ENCODE results near the gene PRKD1. TPM values are rescaled to one million over a fixed set of nuclear protein-coding genes. Genes with fewer than 3 reads are reported as not detected.

Gene PRKD1
- total RNA-seq, 2 donors from 2014 or later, result 12.0 to 12.6 TPM

- peaks cover 45% of the 10 kb centered on the region for H3K9me3 Mint-ChIP-seq
- Histone ChIP-seq H3K27ac (ENCODE audit: low read depth, low read length) (no peak overlapping the region), H3K4me3 (ENCODE audit: low read length) (no peak overlapping the region), H3K9ac (ENCODE audit: extremely low read depth, low read length, poor library complexity, severe bottlenecking) (no peak overlapping the region), H3K9me3 (ENCODE audit: control insufficient read depth, low read length) (peaks cover 26% of the 10 kb centered on the region), H3K36me3 (ENCODE audit: control insufficient read depth, insufficient read depth, low read length) (no peaks in the 10 kb centered on the region), H3K4me1 (ENCODE audit: control insufficient read depth, insufficient read depth, low read length) (no peaks in the 10 kb centered on the region), H3K27me3 (ENCODE audit: control insufficient read depth, insufficient read depth, low read length, poor library complexity, severe bottlenecking) (no peaks in the 10 kb centered on the region)
- peaks cover 12% of the 10 kb centered on the region for H3K36me3 Mint-ChIP-seq (ENCODE audit: low read depth)
- WGBS, 2 experiments (ENCODE audit: insufficient coverage in 1 of 2, insufficient read length in 1 of 2), result 88 to 89% methylated on average over 2 to 3 of the region's 3 CpGs
- no peak for DNase-seq
- TF ChIP-seq CTCF (conservative IDR thresholded peaks at IDR 0.05), result no peak
- H3K4me3 Mint-ChIP-seq, result no peak overlapping the region
- H3K27me3 Mint-ChIP-seq (ENCODE audit: insufficient read depth), result no peaks in the 10 kb centered on the region
- H3K4me1 Mint-ChIP-seq, result no peaks in the 10 kb centered on the region
- no peak overlapping the region for H3K27ac Mint-ChIP-seq
These were observed 76.2 kb downstream of the PRKD1 start for GRCh38 chr14:29851397-29851796.

GRCh38 chr14:29847056-29847380 lies 80.6 kb downstream of the PRKD1 start:
- H3K4me3 Mint-ChIP-seq, result no peak overlapping the region
- TF ChIP-seq CTCF (conservative IDR thresholded peaks at IDR 0.05), result no peak
- H3K4me1 Mint-ChIP-seq, result no peaks in the 10 kb centered on the region
- peaks cover 16% of the 10 kb centered on the region for H3K9me3 Mint-ChIP-seq
- no peak overlapping the region for H3K4me3 ChIP-seq (ENCODE audit: low read length)
- H3K27me3 Mint-ChIP-seq (ENCODE audit: insufficient read depth), result no peaks in the 10 kb centered on the region
- no peak overlapping the region for H3K27ac ChIP-seq (ENCODE audit: low read depth, low read length)
- H3K36me3 Mint-ChIP-seq (ENCODE audit: low read depth), result no peaks in the 10 kb centered on the region
- H3K4me1 ChIP-seq (ENCODE audit: control insufficient read depth, insufficient read depth, low read length), result no peaks in the 10 kb centered on the region
- no peak for DNase-seq
- peaks cover 12% of the 10 kb centered on the region for H3K9me3 ChIP-seq (ENCODE audit: control insufficient read depth, low read length)
- no peaks in the 10 kb centered on the region for H3K27me3 ChIP-seq (ENCODE audit: control insufficient read depth, insufficient read depth, low read length, poor library complexity, severe bottlenecking)
- no peak overlapping the region for H3K27ac Mint-ChIP-seq
- no peaks in the 10 kb centered on the region for H3K36me3 ChIP-seq (ENCODE audit: control insufficient read depth, insufficient read depth, low read length)
- no peak overlapping the region for H3K9ac ChIP-seq (ENCODE audit: extremely low read depth, low read length, poor library complexity, severe bottlenecking)

GRCh38 chr14:29846339-29847055 lies 81.2 kb downstream of the PRKD1 start:
- H3K36me3 Mint-ChIP-seq (ENCODE audit: low read depth), result peaks cover under 1% of the 10 kb centered on the region
- no peak overlapping the region for H3K4me3 Mint-ChIP-seq
- WGBS, 2 experiments (ENCODE audit: insufficient coverage in 1 of 2, insufficient read length in 1 of 2), result 80 to 81% methylated on average over 1 to 2 of the region's 2 CpGs
- H3K36me3 ChIP-seq (ENCODE audit: control insufficient read depth, insufficient read depth, low read length), result no peaks in the 10 kb centered on the region
- no peak overlapping the region for H3K27ac Mint-ChIP-seq
- no peaks in the 10 kb centered on the region for H3K4me1 Mint-ChIP-seq
- H3K27me3 ChIP-seq (ENCODE audit: control insufficient read depth, insufficient read depth, low read length, poor library complexity, severe bottlenecking), result no peaks in the 10 kb centered on the region
- H3K4me1 ChIP-seq (ENCODE audit: control insufficient read depth, insufficient read depth, low read length), result no peaks in the 10 kb centered on the region
- peaks cover 13% of the 10 kb centered on the region for H3K9me3 Mint-ChIP-seq
- H3K9ac ChIP-seq (ENCODE audit: extremely low read depth, low read length, poor library complexity, severe bottlenecking), result no peak overlapping the region
- H3K27me3 Mint-ChIP-seq (ENCODE audit: insufficient read depth), result no peaks in the 10 kb centered on the region
- no peak overlapping the region for H3K27ac ChIP-seq (ENCODE audit: low read depth, low read length)
- DNase-seq, result no peak
- no peak for TF ChIP-seq CTCF (conservative IDR thresholded peaks at IDR 0.05)
- peaks cover 10% of the 10 kb centered on the region for H3K9me3 ChIP-seq (ENCODE audit: control insufficient read depth, low read length)
- H3K4me3 ChIP-seq (ENCODE audit: low read length), result no peak overlapping the region
